ENCODE data around the gene PYDC1. TPM values are rescaled to one million over a fixed set of nuclear protein-coding genes. Genes with fewer than 3 reads are reported as not detected.
"Not testable (repeated sequence)": the region's sequence is repeated elsewhere in the genome, so short reads cannot be mapped to it uniquely, and the experiment has no call there.

PYDC1 gene
- total RNA-seq, 1 donor from 2014 or later: not detected

DNA sequence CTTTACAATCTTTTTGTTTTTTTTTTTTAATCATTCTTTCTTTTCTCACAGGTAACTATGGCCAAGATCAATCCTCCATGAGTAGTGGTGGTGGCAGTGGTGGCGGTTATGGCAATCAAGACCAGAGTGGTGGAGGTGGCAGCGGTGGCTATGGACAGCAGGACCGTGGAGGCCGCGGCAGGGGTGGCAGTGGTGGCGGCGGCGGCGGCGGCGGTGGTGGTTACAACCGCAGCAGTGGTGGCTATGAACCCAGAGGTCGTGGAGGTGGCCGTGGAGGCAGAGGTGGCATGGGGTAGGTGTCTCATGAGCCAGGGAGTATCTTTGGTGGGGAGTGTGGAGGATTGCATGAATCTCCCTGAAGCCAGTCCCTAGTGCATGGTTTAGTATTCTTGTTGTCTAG is 32.0 kb downstream of the PYDC1 start:
- intact Hi-C loops (cut with DNase I): loop anchor here (5.0 to 10.0 kb wide), 3 partner anchors 70 to 257 kb away; partner anchors contain the start of genes KAT8 and ZNF843
- no peak for DNase-seq (ENCODE audit: low spot score)

DNA sequence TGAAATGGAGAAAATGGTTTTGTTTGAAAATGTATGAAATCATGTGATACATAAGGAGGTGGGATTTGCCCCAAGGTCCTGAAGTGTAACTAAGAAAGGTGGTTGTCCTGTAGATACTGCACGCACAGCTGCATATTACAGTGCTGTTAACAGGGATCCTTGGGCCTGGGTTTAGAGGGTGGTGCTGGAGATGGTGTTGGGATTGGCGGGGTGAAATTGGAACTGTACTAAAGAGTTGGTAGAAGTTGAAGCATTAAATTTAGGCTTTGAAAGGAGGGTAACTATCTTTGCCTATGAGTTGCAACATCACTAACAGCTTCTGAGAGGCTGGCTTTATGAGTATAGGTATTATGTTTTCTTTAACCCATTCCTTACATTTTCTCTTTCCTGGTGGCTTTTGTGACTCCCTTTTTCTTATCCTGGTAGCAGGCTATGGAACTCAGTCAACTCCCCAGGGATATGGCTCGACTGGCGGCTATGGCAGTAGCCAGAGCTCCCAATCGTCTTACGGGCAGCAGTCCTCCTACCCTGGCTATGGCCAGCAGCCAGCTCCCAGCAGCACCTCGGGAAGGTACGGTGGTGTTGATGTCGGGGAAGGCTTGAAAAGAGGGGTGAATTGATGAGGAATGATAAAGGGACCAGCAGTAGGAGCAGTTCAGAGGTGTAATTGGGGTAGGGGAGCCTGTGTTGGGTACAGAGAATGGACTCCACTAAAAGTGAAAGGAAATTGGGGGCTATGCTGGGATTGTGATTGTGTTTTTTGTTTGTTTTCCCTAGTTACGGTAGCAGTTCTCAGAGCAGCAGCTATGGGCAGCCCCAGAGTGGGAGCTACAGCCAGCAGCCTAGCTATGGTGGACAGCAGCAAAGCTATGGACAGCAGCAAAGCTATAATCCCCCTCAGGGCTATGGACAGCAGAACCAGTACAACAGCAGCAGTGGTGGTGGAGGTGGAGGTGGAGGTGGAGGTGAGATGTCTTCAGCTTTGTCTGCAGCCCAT is 33.2 kb downstream of the PYDC1 start:
- intact Hi-C loops (cut with DNase I): loop anchor here (5.0 to 10.0 kb wide), 3 partner anchors 69 to 259 kb away; partner anchors contain the start of genes KAT8 and ZNF843
- DNase-seq (ENCODE audit: low spot score): no peak

- intact Hi-C loops (cut with DNase I): loop anchor here (5.0 to 10.0 kb wide), 3 partner anchors 68 to 260 kb away; partner anchors contain the start of genes KAT8 and ZNF843
- no peak for DNase-seq (ENCODE audit: low spot score)
These were observed 34.5 kb downstream of the PYDC1 start for GRCh38 chr16:31182391-31182790.

DNA sequence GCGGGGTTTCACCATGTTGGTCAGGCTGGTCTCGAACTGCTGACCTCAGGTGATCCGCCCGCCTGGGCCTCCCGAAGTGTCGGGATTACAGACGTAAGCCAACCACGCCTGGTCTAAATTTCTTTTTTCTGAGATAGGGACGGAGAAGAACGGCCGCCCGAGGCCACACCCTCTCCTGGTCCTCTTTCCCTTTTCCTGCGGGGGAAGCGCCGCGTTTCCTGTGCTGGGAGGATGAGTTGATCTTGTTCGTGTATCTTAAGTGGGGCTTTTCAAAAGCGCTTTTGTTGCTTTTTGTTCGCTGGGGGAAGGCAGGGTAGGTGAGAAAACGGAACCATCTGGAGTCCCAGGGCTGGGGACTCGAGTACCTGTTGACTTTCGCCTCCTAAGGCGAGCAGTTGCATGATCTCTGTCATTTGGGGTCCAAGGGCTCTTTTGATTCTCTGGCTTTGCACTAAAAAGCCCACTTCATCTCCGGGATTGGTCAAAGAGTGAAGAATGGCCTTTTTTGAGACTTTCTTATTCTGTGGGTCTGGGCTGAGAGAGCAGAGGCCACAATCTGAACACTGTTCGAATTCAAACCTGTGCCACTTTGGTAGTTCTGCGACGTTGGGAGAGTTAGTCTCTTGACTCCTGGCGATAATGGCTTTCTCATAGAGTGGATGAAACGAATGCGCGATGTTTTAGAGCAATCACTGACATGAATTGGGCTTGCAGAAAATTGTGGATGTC is 35.7 kb downstream of the PYDC1 start:
- intact Hi-C loops (cut with DNase I): loop anchor here (2.0 to 10.0 kb wide), 4 partner anchors 38 to 261 kb away; partner anchors contain the start of genes KAT8 and ZNF843
- no peak for DNase-seq (ENCODE audit: low spot score)

GRCh38 chr16:31179747-31180459 is 37.0 kb downstream of the PYDC1 start, which contains the start of gene FUS:
Gene FUS (plus strand): TSS chr16:31180139. CDS start chr16:31180215, 76 bp downstream.
- peak; percentile 98 for DNase-seq (ENCODE audit: low spot score)
- intact Hi-C loops (cut with DNase I): loop anchor here (2.0 to 10.0 kb wide), 4 partner anchors 37 to 262 kb away; partner anchors contain the start of genes KAT8 and ZNF843

DNA sequence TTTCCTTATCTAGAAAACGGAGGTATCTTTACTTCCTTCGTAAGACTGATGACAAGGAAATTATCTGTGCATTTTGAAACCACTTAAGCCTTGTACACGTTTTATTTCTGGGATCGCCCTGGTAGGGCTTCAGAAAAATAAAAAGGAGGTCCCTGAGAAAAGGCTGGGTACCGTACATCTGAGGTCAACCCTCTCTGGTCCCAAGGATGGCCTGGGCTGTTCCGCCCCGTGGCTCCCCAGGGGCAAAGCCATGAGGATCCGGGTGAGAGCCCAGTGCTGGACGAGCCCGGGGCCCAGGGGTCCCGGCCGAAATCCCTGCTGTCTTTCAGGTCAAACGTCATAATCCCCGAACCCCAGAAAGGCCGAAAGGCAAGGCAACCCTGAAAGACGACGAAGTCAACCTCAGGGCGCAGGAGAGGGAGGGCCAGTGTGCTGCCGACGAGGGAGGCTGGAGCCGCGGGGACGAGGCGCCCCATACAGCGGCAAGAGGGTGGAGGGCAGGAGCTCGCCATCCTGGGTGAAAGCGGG is 37.7 kb downstream of the PYDC1 start:
- peak; percentile 74 for DNase-seq (ENCODE audit: low spot score)
- intact Hi-C loops (cut with DNase I): no loop called here

DNA sequence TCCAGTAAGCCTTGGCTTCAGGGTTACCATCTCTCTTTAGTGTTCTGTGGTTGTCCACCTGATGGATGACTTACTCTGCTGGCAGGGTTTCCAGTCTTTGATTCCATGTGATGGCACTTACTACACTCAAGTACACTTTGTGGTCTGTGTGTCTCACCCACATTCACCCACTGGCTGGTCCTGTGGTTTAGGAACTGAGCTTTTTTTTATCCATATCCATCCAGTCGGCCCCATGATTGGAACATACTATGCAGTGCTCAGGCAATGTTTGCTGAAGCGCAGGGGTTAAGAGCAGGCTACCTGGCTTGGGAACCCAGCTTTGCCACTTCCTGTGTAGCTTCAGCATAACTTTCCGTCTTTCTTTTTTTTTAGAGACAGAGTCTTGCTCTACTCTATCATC is 39.8 kb downstream of the PYDC1 start:
- intact Hi-C loops (cut with DNase I): no loop called here
- DNase-seq (ENCODE audit: low spot score): peak; percentile 43

DNA sequence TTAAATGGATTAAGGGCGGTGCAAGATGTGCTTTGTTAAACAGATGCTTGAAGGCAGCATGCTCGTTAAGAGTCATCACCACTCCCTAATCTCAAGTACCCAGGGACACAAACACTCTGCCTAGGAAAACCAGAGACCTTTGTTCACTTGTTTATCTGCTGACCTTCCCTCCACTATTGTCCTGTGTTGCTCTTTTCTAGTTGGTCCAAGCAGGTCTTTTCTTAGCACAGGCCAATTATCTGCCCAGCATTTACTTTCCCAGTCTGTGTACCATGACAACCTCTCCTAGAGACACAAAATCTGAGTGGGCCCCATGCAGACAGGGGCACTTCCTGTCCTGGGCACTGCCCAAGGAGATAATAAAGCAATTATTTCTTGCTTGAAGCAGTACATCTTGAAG is 46.9 kb downstream of the PYDC1 start:
- DNase-seq (ENCODE audit: low spot score); intact Hi-C loops (cut with DNase I): not testable (repeated sequence)

DNA sequence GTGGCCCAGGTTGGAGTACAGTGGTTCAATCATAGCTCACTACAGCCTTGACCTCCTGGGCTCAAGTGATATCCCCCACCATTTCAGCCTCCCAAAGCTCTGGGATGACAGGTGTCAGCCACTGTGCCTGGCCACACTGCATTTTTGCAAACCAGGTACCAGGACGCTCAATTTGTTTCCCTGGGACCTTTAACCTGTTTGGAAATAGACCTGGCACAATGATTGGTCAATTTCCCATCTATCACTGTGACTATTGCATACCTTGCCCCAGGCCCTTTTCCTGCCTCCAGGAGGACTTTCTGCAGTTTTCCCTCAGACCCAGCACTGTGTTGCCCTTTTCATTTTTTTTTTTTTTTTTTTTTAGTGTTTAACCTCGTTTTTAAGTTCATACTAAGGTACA is 48.1 kb downstream of the PYDC1 start:
- DNase-seq (ENCODE audit: low spot score): no peak
- intact Hi-C loops (cut with DNase I): no loop called here

DNA sequence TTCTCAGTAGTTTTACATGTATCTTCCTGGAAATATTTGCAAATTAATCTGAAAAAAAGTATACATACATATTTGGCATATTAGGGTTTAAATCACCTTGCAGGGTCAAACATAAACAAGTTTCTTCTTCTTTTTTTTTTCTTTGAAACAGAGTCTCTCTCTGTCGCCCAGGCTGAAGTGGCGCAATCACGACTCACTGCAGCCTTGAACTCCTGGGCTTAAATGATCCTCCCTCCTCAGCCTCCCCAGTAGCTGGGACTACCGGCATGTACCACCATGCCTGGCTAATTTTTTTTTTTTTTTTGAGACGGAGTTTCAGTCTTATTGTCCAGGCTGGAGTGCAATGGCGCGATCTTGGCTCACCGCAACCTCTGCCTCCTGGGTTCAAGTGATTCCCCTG is 49.6 kb downstream of the PYDC1 start:
- DNase-seq (ENCODE audit: low spot score): no peak
- intact Hi-C loops (cut with DNase I): no loop called here

Other genes starting within 250 kb of the PYDC1 start
- 5.4 TPM for gene HSD3B7, start 231.9 kb downstream of the PYDC1 start, total RNA-seq
- 1.6 TPM for gene STX1B, start 206.5 kb downstream of the PYDC1 start, total RNA-seq
- 41.1 TPM for gene STX4, start 183.6 kb downstream of the PYDC1 start, total RNA-seq
- 5.9 TPM for gene ZNF668, start 142.9 kb downstream of the PYDC1 start, total RNA-seq
- gene ZNF646, start 142.7 kb downstream of the PYDC1 start, total RNA-seq: 9.6 TPM
- 0.59 TPM for gene PRSS53, start 128.2 kb downstream of the PYDC1 start, total RNA-seq
- 42.1 TPM for gene VKORC1, start 122.3 kb downstream of the PYDC1 start, total RNA-seq
- 56.4 TPM for gene BCKDK, start 108.7 kb downstream of the PYDC1 start, total RNA-seq
- 56.5 TPM for gene KAT8, start 99.5 kb downstream of the PYDC1 start, total RNA-seq
- gene PRSS8, start 81.4 kb downstream of the PYDC1 start, total RNA-seq: not detected
- gene PRSS36, start 67.1 kb downstream of the PYDC1 start, total RNA-seq: 1.1 TPM
- gene FUS, start 37.0 kb downstream of the PYDC1 start, total RNA-seq: 158 TPM
- 3.2 TPM for gene PYCARD, start 14.4 kb downstream of the PYDC1 start, total RNA-seq
- gene TRIM72, start 3.0 kb downstream of the PYDC1 start, total RNA-seq: 2.4 TPM
- gene ITGAM, start 42.8 kb upstream of the PYDC1 start, total RNA-seq: 4.8 TPM
- 5.9 TPM for gene ITGAX, start 138.0 kb upstream of the PYDC1 start, total RNA-seq
- gene ITGAD, start 176.2 kb upstream of the PYDC1 start, total RNA-seq: not detected
- gene COX6A2, start 211.2 kb upstream of the PYDC1 start, total RNA-seq: 890 TPM
- gene ZNF843, start 225.7 kb upstream of the PYDC1 start, total RNA-seq: 1.9 TPM
- gene ARMC5, start 242.4 kb upstream of the PYDC1 start, total RNA-seq: 6.2 TPM